NB4 (cell line): ENCODE measurements around the gene NSMCE4A.
"Not testable (repeated sequence)": the region's sequence is repeated elsewhere in the genome, so short reads cannot be mapped to it uniquely, and the experiment has no call there.

ENCODE experiments used
- DNase-seq: peaks from one replicate; pipeline ENCODE4 v3.0.0; 2010; ENCODE audit warnings: low read depth
- H3K4me3 ChIP-seq: one replicate; pipeline ENCODE4 v1.5.1; 2011; ENCODE audit warnings: mild to moderate bottlenecking, low read depth, low read length, moderate library complexity
- MAX ChIP-seq: IDR thresholded peaks from 2 replicates; pipeline ENCODE4 v1.6.1; 2011; ENCODE audit warnings: low read depth, low read length
- MYC ChIP-seq: IDR thresholded peaks from 2 replicates; pipeline ENCODE4 v1.6.1; 2011; ENCODE audit warnings: low read depth, low read length
- POLR2A ChIP-seq: IDR thresholded peaks from 2 replicates; pipeline ENCODE4 v1.6.1; 2011; ENCODE audit warnings: mild to moderate bottlenecking; ENCODE audit not compliant: insufficient read length; ENCODE audit errors: extremely low read depth
- TF ChIP-seq, protein P1 (sequence below): IDR thresholded peaks from one replicate; pipeline ENCODE4 v1.5.1; 2012; ENCODE audit warnings: low read depth, low read length

Gene NSMCE4A

GRCh38 chr10:122019414-122019975, 44.5 kb upstream of the NSMCE4A start:
- DNase-seq = no peak
- H3K4me3 ChIP-seq = no peak overlapping the region
- TF ChIP-seq MYC = no peak
- TF ChIP-seq, protein P1, sequence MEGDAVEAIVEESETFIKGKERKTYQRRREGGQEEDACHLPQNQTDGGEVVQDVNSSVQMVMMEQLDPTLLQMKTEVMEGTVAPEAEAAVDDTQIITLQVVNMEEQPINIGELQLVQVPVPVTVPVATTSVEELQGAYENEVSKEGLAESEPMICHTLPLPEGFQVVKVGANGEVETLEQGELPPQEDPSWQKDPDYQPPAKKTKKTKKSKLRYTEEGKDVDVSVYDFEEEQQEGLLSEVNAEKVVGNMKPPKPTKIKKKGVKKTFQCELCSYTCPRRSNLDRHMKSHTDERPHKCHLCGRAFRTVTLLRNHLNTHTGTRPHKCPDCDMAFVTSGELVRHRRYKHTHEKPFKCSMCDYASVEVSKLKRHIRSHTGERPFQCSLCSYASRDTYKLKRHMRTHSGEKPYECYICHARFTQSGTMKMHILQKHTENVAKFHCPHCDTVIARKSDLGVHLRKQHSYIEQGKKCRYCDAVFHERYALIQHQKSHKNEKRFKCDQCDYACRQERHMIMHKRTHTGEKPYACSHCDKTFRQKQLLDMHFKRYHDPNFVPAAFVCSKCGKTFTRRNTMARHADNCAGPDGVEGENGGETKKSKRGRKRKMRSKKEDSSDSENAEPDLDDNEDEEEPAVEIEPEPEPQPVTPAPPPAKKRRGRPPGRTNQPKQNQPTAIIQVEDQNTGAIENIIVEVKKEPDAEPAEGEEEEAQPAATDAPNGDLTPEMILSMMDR = no peak
- TF ChIP-seq MAX = no peak
- TF ChIP-seq POLR2A = no peak

GRCh38 chr10:122018951-122019413, 44.0 kb upstream of the NSMCE4A start:
- TF ChIP-seq, protein P1 = no peak
- TF ChIP-seq MYC (no peak), MAX (no peak), POLR2A (no peak)
- no peak for DNase-seq
- H3K4me3 ChIP-seq = no peak overlapping the region

DNA sequence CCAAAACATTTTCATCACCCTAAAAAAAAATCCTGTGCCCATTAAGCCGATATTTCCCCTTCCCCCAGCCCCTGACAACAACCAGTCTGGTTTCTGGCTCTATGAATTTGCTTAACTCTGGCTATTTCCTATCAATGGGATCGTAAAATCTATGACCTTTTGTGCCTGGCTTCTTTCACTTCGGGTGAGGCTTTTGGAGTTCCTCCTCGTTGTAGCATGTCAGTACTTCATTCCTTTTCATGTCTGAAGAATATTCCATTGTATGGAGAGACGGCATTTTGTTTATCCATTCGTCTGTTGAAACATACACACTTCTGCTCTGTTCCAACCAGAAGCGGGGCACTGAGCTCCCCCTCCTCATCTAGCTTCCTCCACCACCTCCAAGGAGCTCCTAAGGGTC, 43.5 kb upstream of the NSMCE4A start:
- DNase-seq = peak; percentile 17
- TF ChIP-seq, protein P1 = no peak
- TF ChIP-seq MYC = no peak
- TF ChIP-seq POLR2A = no peak
- no peak for TF ChIP-seq MAX
- H3K4me3 ChIP-seq = no peak overlapping the region

DNA sequence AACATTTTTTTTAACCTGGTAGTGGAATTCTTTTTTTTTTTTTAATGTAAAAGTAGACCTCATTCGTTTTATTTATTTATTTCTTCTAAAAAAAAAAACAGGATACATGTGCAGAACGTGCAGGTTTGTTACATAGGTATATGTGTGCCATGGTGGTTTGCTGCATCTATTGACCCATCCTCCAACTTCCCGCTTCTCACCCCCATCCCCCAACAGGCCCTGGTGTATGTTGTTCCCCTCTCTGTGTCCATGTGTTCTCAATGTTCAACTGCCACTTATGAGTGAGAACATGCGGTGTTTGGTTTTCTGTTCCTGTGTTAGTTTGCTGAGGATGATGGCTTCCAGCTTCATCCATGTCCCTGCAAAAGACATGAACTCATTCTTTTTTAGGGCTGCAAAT, 42.9 kb upstream of the NSMCE4A start:
- not testable (repeated sequence) for H3K4me3 ChIP-seq

DNA sequence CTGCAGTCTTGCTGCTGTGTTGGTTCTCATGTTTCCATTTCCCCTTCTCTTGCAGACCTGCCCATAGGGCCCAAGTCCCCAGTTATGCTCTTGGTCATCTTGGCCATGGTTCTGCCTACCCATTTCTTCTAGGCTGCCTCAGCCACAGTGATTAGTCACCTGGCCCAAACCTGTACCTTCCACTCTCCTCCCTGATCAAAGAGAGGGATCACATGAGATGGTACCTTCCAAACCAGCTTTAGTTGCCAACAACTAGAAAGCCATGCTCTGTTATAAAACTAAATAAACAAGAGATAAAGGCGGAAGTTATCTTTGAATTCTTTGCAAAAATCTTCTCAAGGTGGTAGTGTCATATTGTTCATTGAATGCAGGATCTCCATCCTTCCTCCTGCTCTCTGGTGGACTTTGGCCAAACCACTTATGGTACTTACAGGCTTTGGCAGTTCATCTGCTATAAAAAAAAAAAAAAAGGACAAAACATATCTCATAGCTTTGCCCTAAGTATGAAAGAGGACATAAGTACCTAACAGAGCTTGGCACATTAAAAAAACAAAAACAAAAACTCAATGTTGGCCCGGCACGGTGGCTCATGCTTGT, 39.7 kb upstream of the NSMCE4A start:
- no peak for DNase-seq
- H3K4me3 ChIP-seq = no peak overlapping the region
- TF ChIP-seq MAX (no peak), POLR2A (no peak), MYC (no peak)
- TF ChIP-seq, protein P1 = no peak

More for the DNA sequence above, 42.9 kb upstream of the NSMCE4A start:
- DNase-seq = peak; percentile 34

GRCh38 chr10:122013311-122013780, 38.3 kb upstream of the NSMCE4A start:
- TF ChIP-seq POLR2A (no peak), MAX (no peak), MYC (no peak)
- TF ChIP-seq, protein P1 = no peak
- no peak overlapping the region for H3K4me3 ChIP-seq
- no peak for DNase-seq
